Heart right ventricle (tissue), 16 donors: Measurements from ENCODE around the gene CEP128. TPM values are rescaled to one million over a fixed set of nuclear protein-coding genes. Genes with fewer than 3 reads are reported as not detected.

Experiments used
- ATAC-seq, 8 donors: fragments of 200-7000 bp; cut with Tn5 transposase; one replicate each; pipeline ENCODE4 v1.9.1; 2020; ENCODE audit warnings: mild to moderate bottlenecking in 8 of 8, moderate library complexity in 8 of 8, moderate number of reproducible peaks in 1 of 8
- DNase-seq, 2 donors: peaks; one replicate each; pipeline ENCODE4 v3.0.0-alpha.2; 2020
- H3K27ac ChIP-seq, 10 donors: fragments of 200-600 bp; sonication (generic) in 2 of 10; one replicate each; pipeline versions ENCODE4 v1.5.0 to v1.8.0; 2020 to 2022; ENCODE audit warnings: mild to moderate bottlenecking in 3 of 10
- H3K27me3 ChIP-seq, 7 donors: fragments of 200-600 bp; one replicate each; pipeline ENCODE4 v1.8.0; 2021 to 2022; ENCODE audit warnings: mild to moderate bottlenecking in 2 of 7
- H3K36me3 ChIP-seq, 9 donors: fragments of 200-600 bp; sonication (generic) in 1 of 9; one replicate each; pipeline versions ENCODE4 v1.5.0 to v1.8.0; 2020 to 2022; ENCODE audit warnings: mild to moderate bottlenecking in 2 of 9
- H3K4me1 ChIP-seq, 9 donors: fragments of 200-600 bp; sonication (generic) in 1 of 9; one replicate each; pipeline versions ENCODE4 v1.5.0 to v1.8.0; 2020 to 2022; ENCODE audit warnings: mild to moderate bottlenecking in 4 of 9
- H3K4me3 ChIP-seq, 10 donors: fragments of 200-600 bp; sonication (generic) in 2 of 10; one replicate each; pipeline versions ENCODE4 v1.5.0 to v1.8.0; 2020 to 2022; ENCODE audit warnings: mild to moderate bottlenecking in 7 of 10, moderate library complexity in 2 of 10
- H3K9me3 ChIP-seq, 11 donors: fragments of 200-600 bp in 10 of 11; sonication (generic) in 2 of 11; one replicate each; pipeline versions ENCODE4 v1.5.0 to v1.8.0; 2013 to 2022; ENCODE audit warnings: mild to moderate bottlenecking in 2 of 11, control low read depth in 1 of 11, moderate library complexity in 1 of 11
- WGBS, 2 donors: extraction: QIAGEN DNeasy Blood & Tissue Kit; methylation state at CpG; one replicate each; pipeline ENCODE4 v1.1.7; 2013; ENCODE audit warnings: inconsistent platforms in 1 of 2; 5-methylcytosine and 5-hydroxymethylcytosine counted together
- intact Hi-C, 10 donors: fragments of 100-400 bp; cut with DNase I; formaldehyde crosslinking; loops; one replicate each; pipeline versions ENCODE4 v1.11.1 to v1.14.2; 2022
- polyA plus RNA-seq, 2 donors: library from polyadenylated mRNA; stranded (reverse); fragments of 200-250 nt; gene quantifications; one replicate each; pipeline ENCODE4 v1.2.3, GENCODE V29; 2013
- total RNA-seq, 10 donors: library from RNA; stranded (reverse); fragmentation: NEBNext Ultra II Directional in 3 of 10; extraction: Animal tissue kit (Norgen Biotek cat#: 25700) in 3 of 10; gene quantifications; one replicate each; pipeline versions ENCODE4 v1.2.1 to v1.2.4, GENCODE V29; 2021 to 2023
- TF ChIP-seq, protein P1 (sequence below), 9 donors: fragments of 200-600 bp; sonication (generic) in 2 of 9; IDR thresholded peaks; one replicate each; pipeline versions ENCODE4 v1.5.0 to v1.8.0; 2021 to 2022; ENCODE audit warnings: antibody characterized with exemption in 9 of 9, mild to moderate bottlenecking in 5 of 9, moderate library complexity in 1 of 9
- donor health status: Arrhythmogenic right ventricular cardiomyopathy.
- donor health status: ischemic (EF 13 %, LVEDD 7.1; RV severe dilation, severe dysfunction).
- donor health status: healthy with polysubstance abuse.
- donor health status: DM: no; HTN: yes; CAD: no.
- donor health status: DM: no; HTN: no; CAD: no.
- donor health status: ischemic (EF 25% LVEDD 6.9; RV normal size, moderate dysfunction).
- donor health status: ischemic (EF 25% LVEDD 5.7; RV mildly dilated, moderate dysfunction).
- donor health status: healthy.
- donor health status: DM: yes; HTN: yes; CAD: no.
- donor health status: Ischemic cardiomyopathy.
- donor health status: ischemic (EF 35%, LVEDD 5.7; RV mildly dilated, moderate dysfunction).
- donor health status: nonischemic (EF 11% LVEDD 7.7; RV severe dilation, severe dysfunction).
- donor health status: DM: yes; HTN: yes; CAD: no.
- donor health status: PGD.
- donor health status: ischemic (EF 29% LVEDD 5.4; RV normal size, mild dysfunction).
- donor health status: nonischemic (EF 23%, LVEDD 6.1; RV moderate dilation, normal function).

The CEP128 gene
- total and polyA plus RNA-seq, 12 donors: 0.93 to 4.9 (median 3.3) TPM

DNA sequence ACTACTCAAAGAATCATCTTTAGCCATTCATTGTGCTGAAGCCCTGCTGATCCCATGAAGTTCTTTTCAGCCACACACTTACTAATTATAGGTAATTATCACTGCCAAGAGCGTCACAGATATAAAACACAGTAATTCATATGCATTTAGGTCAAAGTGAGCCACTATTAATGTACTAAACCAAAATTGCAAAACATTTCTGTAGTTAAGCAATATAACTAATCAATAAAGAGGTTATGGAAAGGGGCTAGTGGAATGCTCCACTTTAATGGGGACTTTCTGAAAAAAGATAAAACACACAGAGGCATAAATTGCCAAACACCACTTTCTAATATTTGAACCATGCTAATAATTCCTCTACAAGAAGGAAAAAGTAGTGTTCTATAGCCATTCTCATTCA is 6.8 kb upstream of the CEP128 start:
- DNase-seq (no peak), ATAC-seq (no peak)
- no peak overlapping the region for H3K27ac ChIP-seq
- no peaks in the 10 kb centered on the region for H3K4me1 ChIP-seq
- no peaks in the 10 kb centered on the region for H3K36me3 ChIP-seq
- H3K27me3 ChIP-seq: peaks cover 0 to 30% (median 5%) of the 10 kb centered on the region in 7 donors
- intact Hi-C loops: no loop called here
- TF ChIP-seq, protein P1, sequence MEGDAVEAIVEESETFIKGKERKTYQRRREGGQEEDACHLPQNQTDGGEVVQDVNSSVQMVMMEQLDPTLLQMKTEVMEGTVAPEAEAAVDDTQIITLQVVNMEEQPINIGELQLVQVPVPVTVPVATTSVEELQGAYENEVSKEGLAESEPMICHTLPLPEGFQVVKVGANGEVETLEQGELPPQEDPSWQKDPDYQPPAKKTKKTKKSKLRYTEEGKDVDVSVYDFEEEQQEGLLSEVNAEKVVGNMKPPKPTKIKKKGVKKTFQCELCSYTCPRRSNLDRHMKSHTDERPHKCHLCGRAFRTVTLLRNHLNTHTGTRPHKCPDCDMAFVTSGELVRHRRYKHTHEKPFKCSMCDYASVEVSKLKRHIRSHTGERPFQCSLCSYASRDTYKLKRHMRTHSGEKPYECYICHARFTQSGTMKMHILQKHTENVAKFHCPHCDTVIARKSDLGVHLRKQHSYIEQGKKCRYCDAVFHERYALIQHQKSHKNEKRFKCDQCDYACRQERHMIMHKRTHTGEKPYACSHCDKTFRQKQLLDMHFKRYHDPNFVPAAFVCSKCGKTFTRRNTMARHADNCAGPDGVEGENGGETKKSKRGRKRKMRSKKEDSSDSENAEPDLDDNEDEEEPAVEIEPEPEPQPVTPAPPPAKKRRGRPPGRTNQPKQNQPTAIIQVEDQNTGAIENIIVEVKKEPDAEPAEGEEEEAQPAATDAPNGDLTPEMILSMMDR (IDR thresholded peaks at IDR 0.05): no peak
- 0 to 28% methylated on average over 1 of the region's 1 CpG for WGBS, 2 donors
- H3K4me3 ChIP-seq: no peak overlapping the region
- H3K9me3 ChIP-seq: no peaks in the 10 kb centered on the region

DNA sequence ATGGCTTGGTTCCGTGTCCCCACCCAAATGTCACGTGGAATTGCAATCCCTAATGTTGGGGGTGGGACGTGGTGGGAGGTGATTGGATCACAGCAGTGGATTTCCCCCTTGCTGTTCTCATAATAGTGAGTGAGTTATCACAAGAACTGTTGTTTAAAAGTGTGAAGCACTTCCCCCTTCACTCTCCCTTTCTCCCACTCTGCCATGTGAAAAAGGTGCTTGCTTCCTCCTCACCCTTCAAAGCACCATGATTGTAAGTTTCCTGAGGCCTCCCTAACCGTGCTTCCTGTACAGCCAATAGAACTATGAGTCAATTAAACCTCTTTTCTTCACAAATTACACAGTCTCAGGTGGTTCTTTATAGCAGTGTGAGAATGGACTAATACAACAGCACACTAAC is 5.3 kb upstream of the CEP128 start:
- Histone ChIP-seq H3K27me3 (peaks cover 0 to 30% (median 5%) of the 10 kb centered on the region in 7 donors), H3K4me1 (peaks cover 0 to 8% (median 6%) of the 10 kb centered on the region in 9 donors), H3K9me3 (no peaks in the 10 kb centered on the region), H3K27ac (no peak overlapping the region), H3K4me3 (no peak overlapping the region), H3K36me3 (no peaks in the 10 kb centered on the region)
- no peak for DNase-seq
- 49 to 64% methylated on average over 4 of the region's 4 CpGs for WGBS, 2 donors
- intact Hi-C loops: no loop called here
- no peak for ATAC-seq
- TF ChIP-seq, protein P1 (IDR thresholded peaks at IDR 0.05): no peak

DNA sequence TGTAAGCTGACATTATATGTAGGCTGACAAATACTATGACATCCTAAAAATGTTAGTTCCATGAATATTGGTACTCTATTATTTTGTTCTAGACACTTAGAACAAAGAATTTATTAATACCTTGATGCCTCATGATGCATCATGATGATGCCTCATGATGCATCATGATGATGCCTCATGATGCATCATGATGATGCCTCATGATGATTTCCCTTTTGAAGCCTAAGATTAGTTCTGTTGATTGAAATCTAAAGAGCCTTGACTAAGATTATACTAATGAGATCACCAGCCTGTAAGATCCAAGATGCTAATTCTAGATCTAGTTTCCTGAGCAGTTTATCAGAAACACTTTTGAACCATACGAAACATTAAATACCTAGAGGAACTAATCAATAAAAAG is 4.6 kb upstream of the CEP128 start:
- ATAC-seq (no peak), DNase-seq (no peak)
- 76% methylated on average over 1 of the region's 1 CpG for WGBS, 2 donors
- Histone ChIP-seq H3K9me3 (no peaks in the 10 kb centered on the region), H3K36me3 (no peaks in the 10 kb centered on the region), H3K27ac (no peak overlapping the region), H3K4me1 (peaks cover 0 to 10% (median 7%) of the 10 kb centered on the region in 9 donors), H3K4me3 (no peak overlapping the region), H3K27me3 (peaks cover 0 to 30% (median 5%) of the 10 kb centered on the region in 7 donors)
- intact Hi-C loops: no loop called here
- TF ChIP-seq, protein P1 (IDR thresholded peaks at IDR 0.05): no peak

DNA sequence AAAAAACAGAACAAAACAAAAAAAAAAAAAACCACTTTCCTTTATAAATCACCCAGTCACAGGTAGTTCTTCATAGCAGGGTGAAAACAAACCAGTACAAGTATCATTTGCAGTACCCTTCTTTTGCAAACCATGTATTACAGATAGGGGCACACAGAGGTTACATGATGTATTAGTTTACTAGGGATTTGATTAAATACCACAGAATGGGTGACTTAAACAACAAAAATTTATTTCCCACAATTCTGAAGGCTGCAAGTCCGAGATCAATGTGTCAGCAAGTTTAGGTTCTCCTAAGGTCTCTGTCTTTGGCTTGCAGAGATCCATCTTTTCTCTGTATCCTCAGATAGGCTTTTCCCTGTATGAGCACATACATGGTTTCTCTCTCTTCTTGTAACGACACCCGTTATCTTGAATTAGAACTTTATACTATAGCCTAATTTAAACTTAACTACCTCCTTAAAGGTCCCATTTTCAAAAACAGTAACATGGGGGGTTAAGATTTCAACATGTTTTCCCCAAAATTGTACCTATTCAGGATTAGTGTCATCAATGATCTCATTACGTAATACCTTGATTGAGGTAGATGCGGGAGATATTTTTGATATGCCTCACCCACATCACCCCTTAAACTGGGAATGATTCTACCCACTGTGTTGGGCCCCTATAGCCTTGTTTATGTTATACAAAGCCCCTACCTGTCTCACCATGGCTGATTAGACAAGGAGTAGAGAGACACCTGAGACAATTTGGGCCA is 3.5 kb upstream of the CEP128 start:
- Histone ChIP-seq H3K4me1 (peaks cover 0 to 21% (median 12%) of the 10 kb centered on the region in 9 donors), H3K36me3 (no peaks in the 10 kb centered on the region), H3K4me3 (no peak overlapping the region), H3K9me3 (no peaks in the 10 kb centered on the region), H3K27me3 (peaks cover 0 to 28% (median 5%) of the 10 kb centered on the region in 7 donors), H3K27ac (no peak overlapping the region)
- intact Hi-C loops: no loop called here
- TF ChIP-seq, protein P1 (IDR thresholded peaks at IDR 0.05): no peak
- 78 to 86% methylated on average over 5 of the region's 5 CpGs for WGBS, 2 donors
- no peak for ATAC-seq
- DNase-seq: no peak
